ENCODE results near the gene CELF1.

GRCh38 chr11:47495011-47495855, 57.7 kb downstream of the CELF1 start:
- TF ChIP-seq CTCF (IDR thresholded peaks at IDR 0.05): no peak
- no peak for TF ChIP-seq POLR2A (IDR thresholded peaks at IDR 0.05)
